Measurements from ENCODE around the gene NAV2. TPM values are rescaled to one million over a fixed set of nuclear protein-coding genes. Genes with fewer than 3 reads are reported as not detected.

Gene NAV2
- total and polyA plus RNA-seq, 4 experiments from 2014 or later, result 1.1 to 6.2 (median 4.2) TPM; not detected in 1

GRCh38 chr11:19828382-19829108 lies 115.9 kb downstream of the NAV2 start:
- POLR2A ChIA-PET (ENCODE audit: partially characterized antibody), result no interaction called here
- peak overlapping the region in 1 of 7 donors; percentile 23 for H3K27ac Mint-ChIP-seq
- H3K9me3 Mint-ChIP-seq, result peaks cover 0 to 5% (median 0%) of the 10 kb centered on the region in 8 donors

DNA sequence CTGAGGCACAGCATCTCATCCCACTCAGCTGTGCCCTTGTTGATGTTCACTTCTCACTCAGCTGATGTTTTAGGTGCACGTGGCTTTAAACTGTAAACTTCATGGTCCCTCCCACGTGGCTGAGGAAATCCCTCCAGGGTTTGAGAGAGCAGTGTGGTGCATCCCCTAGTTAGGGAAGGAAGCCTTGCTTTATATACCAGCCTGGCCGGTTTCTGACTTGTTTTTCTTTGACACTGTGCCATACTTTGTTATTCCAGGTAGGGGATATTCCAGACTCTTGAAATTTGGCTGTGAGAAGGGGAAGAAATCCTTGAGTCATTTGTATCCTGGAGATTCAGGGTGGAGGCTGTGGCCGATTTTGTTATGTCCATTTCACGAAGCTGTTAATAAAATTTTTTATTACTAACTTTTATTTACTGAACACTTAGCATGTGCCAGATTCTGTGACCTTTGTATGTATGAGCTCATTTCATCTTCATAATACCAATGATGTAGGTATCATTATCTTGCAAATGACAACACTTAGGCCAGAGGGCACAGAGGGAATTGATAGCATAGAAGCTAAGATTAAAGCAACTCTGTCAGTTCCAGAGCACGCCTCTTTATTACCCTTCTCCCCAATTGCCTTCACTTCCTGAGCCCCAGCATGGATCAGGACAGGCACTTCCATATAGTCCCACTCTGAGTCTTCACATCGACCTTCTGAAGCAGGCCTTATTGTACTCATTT lies 116.6 kb downstream of the NAV2 start:
- Mint-ChIP-seq H3K4me1 (no peaks in the 10 kb centered on the region), H3K27me3 (no peaks in the 10 kb centered on the region), H3K4me3 (no peak overlapping the region), H3K27ac (no peak overlapping the region), H3K9me3 (peaks cover 0 to 5% (median 0%) of the 10 kb centered on the region in 8 donors), H3K36me3 (peaks cover 0 to 7% of the 10 kb centered on the region in 2 donors)
- DNase-seq, result no peak
- H3K27me3 ChIP-seq (ENCODE audit: insufficient read depth, low read length), result no peaks in the 10 kb centered on the region
- H3K36me3 ChIP-seq (ENCODE audit: insufficient read depth, low read length), result no peaks in the 10 kb centered on the region
- intact Hi-C loops (cut with micrococcal nuclease), result no loop called here
- H3K27ac ChIP-seq (ENCODE audit: low read depth, low read length), result no peak overlapping the region
- no peak overlapping the region for H3K4me3 ChIP-seq (ENCODE audit: low read length in 2 of 2)
- ChIA-PET POLR2A (ENCODE audit: partially characterized antibody) (no interaction called here), CTCF (ENCODE audit: partially characterized antibody) (interaction anchor here (1.4 kb wide), 1 partner anchor 10 kb away, joined by 5 read pairs; no protein-coding TSS in a partner anchor)
- H3K4me1 ChIP-seq (ENCODE audit: insufficient read depth, low read length), result no peaks in the 10 kb centered on the region
- no peaks in the 10 kb centered on the region for H3K9me3 ChIP-seq (ENCODE audit: control insufficient read depth in 1 of 2, low read length in 2 of 2)

More at GRCh38 chr11:19828382-19829108, 115.9 kb downstream of the NAV2 start:
- H3K36me3 Mint-ChIP-seq, result peaks cover 0 to 7% of the 10 kb centered on the region in 2 donors
- H3K27me3 Mint-ChIP-seq, result no peaks in the 10 kb centered on the region
- intact Hi-C loops (cut with micrococcal nuclease), result no loop called here
- no peak for DNase-seq
- Histone ChIP-seq H3K36me3 (ENCODE audit: insufficient read depth, low read length) (no peaks in the 10 kb centered on the region), H3K4me1 (ENCODE audit: insufficient read depth, low read length) (no peaks in the 10 kb centered on the region), H3K9me3 (ENCODE audit: control insufficient read depth in 1 of 2, low read length in 2 of 2) (no peaks in the 10 kb centered on the region), H3K4me3 (ENCODE audit: low read length in 2 of 2) (no peak overlapping the region), H3K27ac (ENCODE audit: low read depth, low read length) (no peak overlapping the region), H3K27me3 (ENCODE audit: insufficient read depth, low read length) (no peaks in the 10 kb centered on the region)
- CTCF ChIA-PET (ENCODE audit: partially characterized antibody), result interaction anchor here (1.4 kb wide), 1 partner anchor 9 kb away, joined by 5 read pairs; no protein-coding TSS in a partner anchor
- H3K4me3 Mint-ChIP-seq, result peak overlapping the region in 5 of 8 donors; percentile 6 to 49 (median 44)
- H3K4me1 Mint-ChIP-seq, result no peaks in the 10 kb centered on the region

DNA sequence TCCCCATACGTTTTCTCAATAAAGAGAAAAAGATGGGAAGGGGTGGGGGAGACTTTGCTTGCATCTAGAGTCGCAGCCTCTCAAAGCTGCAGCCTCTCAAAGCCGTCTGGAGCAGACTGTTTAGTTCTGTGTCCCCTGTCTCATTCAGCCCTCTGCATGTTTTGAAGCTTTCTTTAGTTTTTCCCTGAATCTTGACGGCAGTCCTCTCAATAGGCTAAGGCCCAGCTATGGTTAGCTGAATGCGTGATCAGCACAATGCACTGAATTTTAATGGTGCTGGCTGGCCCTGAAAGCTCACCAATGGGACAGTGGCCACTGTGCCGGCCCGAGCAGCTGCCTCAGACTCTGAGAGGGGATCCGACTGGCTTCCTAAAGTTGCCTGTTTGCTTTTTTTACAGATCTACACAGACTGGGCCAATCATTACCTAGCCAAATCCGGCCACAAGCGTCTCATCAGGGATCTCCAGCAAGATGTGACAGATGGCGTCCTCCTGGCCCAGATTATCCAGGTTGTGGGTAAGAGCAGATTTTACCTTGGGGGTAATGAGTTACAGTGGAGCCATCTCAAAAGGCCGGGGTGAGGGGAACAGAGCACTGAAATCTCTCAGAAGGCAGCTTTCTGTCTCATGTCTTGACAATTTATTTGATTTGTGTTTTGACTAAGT lies 119.6 kb downstream of the NAV2 start:
- Mint-ChIP-seq H3K4me1 (no peaks in the 10 kb centered on the region), H3K4me3 (no peak overlapping the region), H3K27ac (no peak overlapping the region), H3K36me3 (peaks cover 0 to 7% of the 10 kb centered on the region in 2 donors), H3K9me3 (peaks cover 0 to 5% (median 0%) of the 10 kb centered on the region in 8 donors), H3K27me3 (no peaks in the 10 kb centered on the region)
- ChIA-PET CTCF (ENCODE audit: partially characterized antibody) (no interaction called here), POLR2A (ENCODE audit: partially characterized antibody) (no interaction called here)
- no peaks in the 10 kb centered on the region for H3K27me3 ChIP-seq (ENCODE audit: insufficient read depth, low read length)
- intact Hi-C loops (cut with micrococcal nuclease), result no loop called here
- no peak for DNase-seq
- H3K36me3 ChIP-seq (ENCODE audit: insufficient read depth, low read length), result no peaks in the 10 kb centered on the region
- H3K27ac ChIP-seq (ENCODE audit: low read depth, low read length), result no peak overlapping the region
- no peak overlapping the region for H3K4me3 ChIP-seq (ENCODE audit: low read length in 2 of 2)
- no peaks in the 10 kb centered on the region for H3K4me1 ChIP-seq (ENCODE audit: insufficient read depth, low read length)
- no peaks in the 10 kb centered on the region for H3K9me3 ChIP-seq (ENCODE audit: control insufficient read depth in 1 of 2, low read length in 2 of 2)

DNA sequence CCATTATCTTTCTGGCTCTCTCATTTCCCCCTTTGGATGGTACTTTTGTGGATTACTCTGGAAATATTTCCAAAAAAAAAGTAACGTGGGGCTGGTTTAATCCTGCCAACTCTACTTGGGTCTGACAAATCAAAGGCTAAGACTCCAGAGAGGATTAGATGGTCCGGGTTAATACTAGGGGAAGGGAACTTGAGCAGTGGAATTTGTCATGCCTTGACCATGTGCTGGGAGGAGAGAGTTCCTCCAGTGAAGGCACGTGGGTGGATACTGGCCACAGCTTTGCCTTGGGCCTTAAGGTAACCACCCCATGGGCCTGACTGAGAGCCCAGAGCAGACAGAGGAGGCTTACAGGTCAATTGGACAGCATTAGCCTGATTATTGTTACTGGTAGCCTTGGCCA lies 120.3 kb downstream of the NAV2 start:
- Mint-ChIP-seq H3K27me3 (no peaks in the 10 kb centered on the region), H3K4me3 (no peak overlapping the region), H3K27ac (peak overlapping the region in 1 of 7 donors; percentile 38), H3K4me1 (no peaks in the 10 kb centered on the region), H3K36me3 (peaks cover 0 to 7% of the 10 kb centered on the region in 2 donors), H3K9me3 (peaks cover 0 to 5% (median 0%) of the 10 kb centered on the region in 8 donors)
- Histone ChIP-seq H3K4me3 (ENCODE audit: low read length in 2 of 2) (no peak overlapping the region), H3K27me3 (ENCODE audit: insufficient read depth, low read length) (no peaks in the 10 kb centered on the region), H3K27ac (ENCODE audit: low read depth, low read length) (no peak overlapping the region), H3K4me1 (ENCODE audit: insufficient read depth, low read length) (no peaks in the 10 kb centered on the region), H3K9me3 (ENCODE audit: control insufficient read depth in 1 of 2, low read length in 2 of 2) (no peaks in the 10 kb centered on the region), H3K36me3 (ENCODE audit: insufficient read depth, low read length) (no peaks in the 10 kb centered on the region)
- ChIA-PET CTCF (ENCODE audit: partially characterized antibody) (no interaction called here), POLR2A (ENCODE audit: partially characterized antibody) (no interaction called here)
- intact Hi-C loops (cut with micrococcal nuclease), result no loop called here
- no peak for DNase-seq

GRCh38 chr11:19834771-19835170 lies 122.1 kb downstream of the NAV2 start:
- Mint-ChIP-seq H3K27ac (no peak overlapping the region), H3K4me3 (no peak overlapping the region), H3K27me3 (no peaks in the 10 kb centered on the region), H3K9me3 (peaks cover 0 to 5% (median 0%) of the 10 kb centered on the region in 8 donors), H3K36me3 (peaks cover 0 to 7% of the 10 kb centered on the region in 2 donors), H3K4me1 (no peaks in the 10 kb centered on the region)
- POLR2A ChIA-PET (ENCODE audit: partially characterized antibody), result no interaction called here
- no peaks in the 10 kb centered on the region for H3K27me3 ChIP-seq (ENCODE audit: insufficient read depth, low read length)
- CTCF ChIA-PET (ENCODE audit: partially characterized antibody), result no interaction called here
- H3K36me3 ChIP-seq (ENCODE audit: insufficient read depth, low read length), result no peaks in the 10 kb centered on the region
- no peak for DNase-seq
- H3K4me3 ChIP-seq (ENCODE audit: low read length in 2 of 2), result no peak overlapping the region
- no peak overlapping the region for H3K27ac ChIP-seq (ENCODE audit: low read depth, low read length)
- no peaks in the 10 kb centered on the region for H3K4me1 ChIP-seq (ENCODE audit: insufficient read depth, low read length)
- intact Hi-C loops (cut with micrococcal nuclease), result no loop called here
- no peaks in the 10 kb centered on the region for H3K9me3 ChIP-seq (ENCODE audit: control insufficient read depth in 1 of 2, low read length in 2 of 2)

GRCh38 chr11:19836666-19837065 lies 124.0 kb downstream of the NAV2 start:
- H3K27me3 ChIP-seq (ENCODE audit: insufficient read depth, low read length), result no peaks in the 10 kb centered on the region
- H3K27ac ChIP-seq (ENCODE audit: low read depth, low read length), result no peak overlapping the region
- H3K4me3 ChIP-seq (ENCODE audit: low read length in 2 of 2), result no peak overlapping the region
- H3K4me1 ChIP-seq (ENCODE audit: insufficient read depth, low read length), result no peaks in the 10 kb centered on the region
- peaks cover 0 to 5% (median 0%) of the 10 kb centered on the region in 8 donors for H3K9me3 Mint-ChIP-seq
- no peak overlapping the region for H3K4me3 Mint-ChIP-seq
- intact Hi-C loops (cut with micrococcal nuclease), result no loop called here
- POLR2A ChIA-PET (ENCODE audit: partially characterized antibody), result no interaction called here
- no peaks in the 10 kb centered on the region for H3K27me3 Mint-ChIP-seq
- H3K36me3 Mint-ChIP-seq, result peaks cover 0 to 7% of the 10 kb centered on the region in 2 donors
- no peaks in the 10 kb centered on the region for H3K9me3 ChIP-seq (ENCODE audit: control insufficient read depth in 1 of 2, low read length in 2 of 2)
- H3K36me3 ChIP-seq (ENCODE audit: insufficient read depth, low read length), result no peaks in the 10 kb centered on the region
- H3K27ac Mint-ChIP-seq, result no peak overlapping the region
- no peak for DNase-seq
- CTCF ChIA-PET (ENCODE audit: partially characterized antibody), result no interaction called here
- H3K4me1 Mint-ChIP-seq, result no peaks in the 10 kb centered on the region

Measured in CD4-positive, alpha-beta memory T cell (primary cell).